ENCODE measurements around the gene ZNF385C.
"Not testable (repeated sequence)": the region's sequence is repeated elsewhere in the genome, so short reads cannot be mapped to it uniquely, and the experiment has no call there.

ZNF385C gene

DNA sequence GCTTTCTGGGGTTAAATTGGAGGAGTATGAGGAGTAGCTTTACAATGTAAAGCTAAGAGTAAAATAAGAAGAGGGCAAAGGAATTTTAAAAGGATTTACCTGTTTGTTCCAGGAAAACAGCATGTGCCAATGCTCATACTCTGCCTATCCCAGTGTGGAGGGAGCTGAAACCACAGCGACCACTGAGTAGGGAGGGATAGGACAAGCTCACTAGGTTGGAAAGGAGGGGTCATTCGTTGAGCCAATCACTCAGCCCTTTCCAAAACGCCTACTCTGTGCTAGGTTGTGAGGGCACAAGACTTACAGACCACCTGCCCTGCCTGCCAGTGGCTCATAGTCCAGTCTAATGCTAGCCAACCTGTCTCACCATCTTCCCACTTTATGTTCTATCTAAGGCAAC, 79.9 kb downstream of the ZNF385C start:
- POLR2A ChIA-PET: interaction anchor here (0.5 to 1.4 kb wide), 6 partner anchors 10 to 560 kb away, joined by 3 to 5 read pairs (median 3); no protein-coding TSS in a partner anchor
- no peak for DNase-seq
- CTCF ChIA-PET: interaction anchor here (0.6 to 17.9 kb wide), 17 partner anchors 8 to 278 kb away, joined by 3 to 381 read pairs (median 4); partner anchors contain the start of genes DHX58, KAT2A and ZNF385C
- Histone ChIP-seq H3K4me1 (ENCODE audit: control extremely low read depth in 1 of 4, control insufficient read depth in 4 of 4, insufficient read depth in 4 of 4, low read length in 3 of 4) (peaks cover 18 to 43% (median 33%) of the 10 kb centered on the region in 4 experiments), H3K4me3 (ENCODE audit: control insufficient read depth in 1 of 7, extremely low read depth in 1 of 7, insufficient read depth in 4 of 7, low read depth in 2 of 7, low read length in 6 of 7) (peak overlapping the region in 6 of 7 experiments; percentile 87 to 99 (median 97)), H3K9me3 (ENCODE audit: control extremely low read depth in 1 of 5, control insufficient read depth in 4 of 5, insufficient read depth in 2 of 5, low read depth in 1 of 5, low read length in 4 of 5) (no peaks in the 10 kb centered on the region), H3K27ac (ENCODE audit: insufficient read depth in 1 of 2, low read depth in 1 of 2, low read length in 2 of 2, poor library complexity in 1 of 2, severe bottlenecking in 2 of 2) (peak overlapping the region in 1 of 2 experiments; percentile 98), H3K27me3 (replicated peaks in 2 of 5; ENCODE audit: control insufficient read depth in 4 of 5, insufficient read depth in 5 of 5, low read length in 4 of 5) (no peaks in the 10 kb centered on the region), H3K36me3 (ENCODE audit: control insufficient read depth in 4 of 4, insufficient read depth in 4 of 4, low read length in 3 of 4) (peaks cover 3 to 18% (median 10%) of the 10 kb centered on the region in 4 experiments)
- WGBS (ENCODE audit: insufficient coverage): 53% methylated on average over 2 of the region's 3 CpGs

DNA sequence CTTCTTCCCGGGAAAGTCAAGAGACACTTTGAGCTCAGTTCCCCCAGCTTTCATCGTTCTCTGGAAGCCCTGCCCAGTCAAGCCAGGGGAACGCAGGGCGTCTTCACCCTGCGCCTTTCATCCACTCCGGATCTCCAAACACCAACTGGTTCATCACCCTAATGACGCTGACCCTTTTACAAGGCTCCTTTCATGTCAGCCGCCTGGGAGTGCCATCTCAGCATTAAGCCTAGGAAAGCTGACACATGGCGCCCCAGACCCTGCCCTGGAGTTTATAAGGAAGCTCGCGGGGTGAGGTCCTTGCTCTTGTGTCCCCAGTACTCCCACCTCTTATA, 80.4 kb downstream of the ZNF385C start:
- peak in 2 of 3 donors; percentile 67 to 78 for DNase-seq
- Histone ChIP-seq H3K36me3 (ENCODE audit: control insufficient read depth in 4 of 4, insufficient read depth in 4 of 4, low read length in 3 of 4) (peaks cover 3 to 18% (median 8%) of the 10 kb centered on the region in 4 experiments), H3K4me3 (ENCODE audit: control insufficient read depth in 1 of 7, extremely low read depth in 1 of 7, insufficient read depth in 4 of 7, low read depth in 2 of 7, low read length in 6 of 7) (peak overlapping the region; percentile 87 to 99 (median 96)), H3K27me3 (replicated peaks in 2 of 5; ENCODE audit: control insufficient read depth in 4 of 5, insufficient read depth in 5 of 5, low read length in 4 of 5) (no peaks in the 10 kb centered on the region), H3K4me1 (ENCODE audit: control extremely low read depth in 1 of 4, control insufficient read depth in 4 of 4, insufficient read depth in 4 of 4, low read length in 3 of 4) (peaks cover 18 to 43% (median 33%) of the 10 kb centered on the region in 4 experiments), H3K27ac (ENCODE audit: insufficient read depth in 1 of 2, low read depth in 1 of 2, low read length in 2 of 2, poor library complexity in 1 of 2, severe bottlenecking in 2 of 2) (peak overlapping the region; percentile 97 to 98), H3K9me3 (ENCODE audit: control extremely low read depth in 1 of 5, control insufficient read depth in 4 of 5, insufficient read depth in 2 of 5, low read depth in 1 of 5, low read length in 4 of 5) (no peaks in the 10 kb centered on the region)
- CTCF ChIA-PET: interaction anchor here (0.8 to 17.9 kb wide), 17 partner anchors 8 to 93 kb away, joined by 3 to 381 read pairs (median 4); partner anchors contain the start of genes DHX58, KAT2A and ZNF385C
- POLR2A ChIA-PET: interaction anchor here (0.5 to 1.4 kb wide), 6 partner anchors 8 to 203 kb away, joined by 3 to 5 read pairs (median 3); no protein-coding TSS in a partner anchor
- 4% methylated on average over 9 of the region's 11 CpGs for WGBS (ENCODE audit: insufficient coverage)

DNA sequence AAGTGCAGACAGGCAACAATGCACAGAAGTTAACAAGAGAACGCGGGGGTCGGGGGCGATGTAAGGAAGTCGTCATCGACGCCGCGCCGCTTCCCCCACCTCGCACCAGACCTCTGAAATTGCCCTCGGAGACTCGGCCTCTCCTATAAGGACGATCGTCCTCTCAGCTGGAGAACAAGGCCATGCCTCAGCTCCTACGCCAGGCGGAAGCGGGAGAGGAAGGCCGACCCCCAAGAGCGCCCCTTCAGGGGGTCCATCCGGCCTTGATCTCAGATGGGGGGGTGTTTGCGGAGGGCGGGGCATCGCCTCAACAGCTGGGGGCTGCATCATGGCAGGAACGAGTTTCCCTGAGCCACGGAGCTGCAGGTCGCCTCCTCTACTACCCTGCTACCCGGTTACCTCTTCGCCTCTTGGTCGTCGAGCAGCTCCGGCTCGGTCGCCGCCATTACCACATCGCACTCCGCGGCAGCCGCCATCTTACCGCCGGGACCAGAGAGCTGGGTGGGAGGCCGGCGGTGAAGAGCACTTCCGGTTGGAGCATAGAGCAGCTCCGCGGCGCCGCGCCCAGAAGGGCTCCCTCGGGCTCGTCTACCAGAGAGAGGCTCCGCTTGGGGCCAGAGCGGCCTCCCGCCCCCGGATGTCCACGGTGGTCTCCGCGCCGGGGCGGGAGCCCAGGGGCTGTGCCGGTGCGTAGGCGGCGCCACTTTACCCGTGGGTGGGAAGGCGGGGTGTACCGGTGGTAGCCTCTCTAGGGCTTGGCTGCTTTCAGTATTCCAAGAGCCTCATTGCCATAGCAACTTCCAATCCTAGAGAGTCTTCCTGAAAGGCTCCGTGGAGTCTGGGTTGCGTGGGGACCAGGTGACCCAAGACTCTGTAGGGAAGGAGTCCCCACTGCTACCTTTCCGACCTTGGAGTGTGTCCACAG, 81.1 kb downstream of the ZNF385C start, which contains the start of gene DNAJC7:
Gene DNAJC7 (minus strand): TSS at position 499 of the 925 bp plus-strand sequence. CDS start 23 bp downstream, at position 476.
- peak; percentile 93 to 95 (median 94) for DNase-seq
- Histone ChIP-seq H3K27me3 (replicated peaks in 2 of 5; ENCODE audit: control insufficient read depth in 4 of 5, insufficient read depth in 5 of 5, low read length in 4 of 5) (no peaks in the 10 kb centered on the region), H3K4me3 (ENCODE audit: control insufficient read depth in 1 of 7, extremely low read depth in 1 of 7, insufficient read depth in 4 of 7, low read depth in 2 of 7, low read length in 6 of 7) (peak within 1 kb of the TSS; percentile 87 to 99 (median 96)), H3K4me1 (ENCODE audit: control extremely low read depth in 1 of 4, control insufficient read depth in 4 of 4, insufficient read depth in 4 of 4, low read length in 3 of 4) (peaks cover 18 to 43% (median 33%) of the 10 kb centered on the region in 4 experiments), H3K36me3 (ENCODE audit: control insufficient read depth in 4 of 4, insufficient read depth in 4 of 4, low read length in 3 of 4) (peaks cover 0 to 15% (median 2%) of the 10 kb centered on the region in 4 experiments), H3K9me3 (ENCODE audit: control extremely low read depth in 1 of 5, control insufficient read depth in 4 of 5, insufficient read depth in 2 of 5, low read depth in 1 of 5, low read length in 4 of 5) (no peaks in the 10 kb centered on the region), H3K27ac (ENCODE audit: insufficient read depth in 1 of 2, low read depth in 1 of 2, low read length in 2 of 2, poor library complexity in 1 of 2, severe bottlenecking in 2 of 2) (peak within 1 kb of the TSS; percentile 97 to 98)
- 0% methylated on average over 54 of the region's 70 CpGs for WGBS (ENCODE audit: insufficient coverage)
- CTCF ChIA-PET: interaction anchor here (0.8 to 17.9 kb wide), 15 partner anchors 8 to 181 kb away, joined by 3 to 381 read pairs (median 4); partner anchors contain the start of genes DHX58, KAT2A and ZNF385C
- POLR2A ChIA-PET: interaction anchor here (0.5 to 1.4 kb wide), 9 partner anchors 9 to 1700 kb away, joined by 3 to 5 read pairs (median 3); no protein-coding TSS in a partner anchor

DNA sequence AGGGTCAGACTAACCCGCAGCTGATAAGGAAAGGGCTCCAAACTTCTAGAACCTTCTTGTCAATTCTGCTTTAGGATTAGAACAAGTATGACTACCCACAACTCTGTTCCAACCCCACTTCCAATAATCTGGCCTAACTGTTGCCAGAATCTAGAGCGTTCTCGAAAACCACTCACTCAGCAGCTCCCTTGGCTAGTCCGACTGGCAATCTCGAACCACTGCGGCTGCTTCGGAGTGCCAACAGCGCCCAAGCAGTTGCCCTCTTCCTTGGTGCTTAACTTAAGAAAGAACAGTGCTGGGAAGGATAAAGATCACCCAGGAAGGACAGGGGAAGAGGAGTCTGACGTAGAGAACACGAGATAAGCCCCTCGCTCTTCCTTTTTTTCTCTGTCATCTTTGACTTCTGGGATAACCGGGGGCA, 81.9 kb downstream of the ZNF385C start:
- Histone ChIP-seq H3K27me3 (replicated peaks in 2 of 5; ENCODE audit: control insufficient read depth in 4 of 5, insufficient read depth in 5 of 5, low read length in 4 of 5) (no peaks in the 10 kb centered on the region), H3K4me1 (ENCODE audit: control extremely low read depth in 1 of 4, control insufficient read depth in 4 of 4, insufficient read depth in 4 of 4, low read length in 3 of 4) (peaks cover 18 to 42% (median 33%) of the 10 kb centered on the region in 4 experiments), H3K27ac (ENCODE audit: insufficient read depth in 1 of 2, low read depth in 1 of 2, low read length in 2 of 2, poor library complexity in 1 of 2, severe bottlenecking in 2 of 2) (peak overlapping the region; percentile 97 to 98), H3K9me3 (ENCODE audit: control extremely low read depth in 1 of 5, control insufficient read depth in 4 of 5, insufficient read depth in 2 of 5, low read depth in 1 of 5, low read length in 4 of 5) (no peaks in the 10 kb centered on the region), H3K4me3 (ENCODE audit: control insufficient read depth in 1 of 7, extremely low read depth in 1 of 7, insufficient read depth in 4 of 7, low read depth in 2 of 7, low read length in 6 of 7) (peak overlapping the region; percentile 87 to 99 (median 96)), H3K36me3 (ENCODE audit: control insufficient read depth in 4 of 4, insufficient read depth in 4 of 4, low read length in 3 of 4) (peaks cover 0 to 14% (median 0%) of the 10 kb centered on the region in 4 experiments)
- DNase-seq: peak; percentile 14 to 41 (median 22)
- ChIA-PET POLR2A (interaction anchor here (0.6 to 1.3 kb wide), 2 partner anchors 43 to 1699 kb away, joined by 3 to 4 read pairs; no protein-coding TSS in a partner anchor), CTCF (interaction anchor here (0.9 to 17.9 kb wide), 6 partner anchors 10 to 182 kb away, joined by 3 to 381 read pairs (median 3); partner anchors contain the start of genes DHX58 and KAT2A)
- 9% methylated on average over 11 of the region's 12 CpGs for WGBS (ENCODE audit: insufficient coverage)

GRCh38 chr17:42013740-42014139, 84.5 kb downstream of the ZNF385C start:
- H3K27ac ChIP-seq (ENCODE audit: insufficient read depth in 1 of 2, low read depth in 1 of 2, low read length in 2 of 2, poor library complexity in 1 of 2, severe bottlenecking in 2 of 2); H3K9me3 ChIP-seq (ENCODE audit: control extremely low read depth in 1 of 5, control insufficient read depth in 4 of 5, insufficient read depth in 2 of 5, low read depth in 1 of 5, low read length in 4 of 5); H3K4me3 ChIP-seq (ENCODE audit: control insufficient read depth in 1 of 7, extremely low read depth in 1 of 7, insufficient read depth in 4 of 7, low read depth in 2 of 7, low read length in 6 of 7); H3K27me3 ChIP-seq (replicated peaks in 2 of 5; ENCODE audit: control insufficient read depth in 4 of 5, insufficient read depth in 5 of 5, low read length in 4 of 5); DNase-seq: not testable (repeated sequence)
- WGBS (ENCODE audit: insufficient coverage): 100% methylated on average over 2 of the region's 12 CpGs
- Histone ChIP-seq H3K4me1 (ENCODE audit: control extremely low read depth in 1 of 4, control insufficient read depth in 4 of 4, insufficient read depth in 4 of 4, low read length in 3 of 4) (peaks cover 9 to 34% (median 24%) of the 10 kb centered on the region in 4 experiments), H3K36me3 (ENCODE audit: control insufficient read depth in 4 of 4, insufficient read depth in 4 of 4, low read length in 3 of 4) (peaks cover 0 to 24% (median 2%) of the 10 kb centered on the region in 4 experiments)
- POLR2A ChIA-PET: interaction anchor here (0.6 kb wide), 1 partner anchor 234 kb away, joined by 3 read pairs; no protein-coding TSS in a partner anchor
- CTCF ChIA-PET: interaction anchor here (0.8 to 2.2 kb wide), 2 partner anchors 9 to 11 kb away, joined by 3 to 8 read pairs; no protein-coding TSS in a partner anchor

DNA sequence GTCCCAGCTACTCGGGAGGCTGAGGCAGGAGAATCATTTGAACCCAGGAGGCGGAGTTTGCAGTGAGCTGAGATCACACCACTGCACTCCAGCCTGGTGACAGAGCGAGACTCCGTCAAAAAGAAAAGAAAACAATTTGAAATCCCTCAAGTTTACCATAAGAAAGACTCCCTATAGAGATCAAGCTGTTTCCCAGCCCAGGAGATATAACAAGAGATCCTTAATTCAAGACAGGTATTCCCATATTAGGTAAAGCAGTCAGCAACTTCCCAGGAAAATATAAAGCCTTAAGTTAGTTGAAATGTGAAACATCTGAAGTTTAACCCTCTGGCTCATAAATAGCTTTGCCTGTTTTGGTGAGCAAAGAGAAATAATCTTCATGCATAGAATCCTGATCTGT, 85.9 kb downstream of the ZNF385C start:
- Histone ChIP-seq H3K4me1 (ENCODE audit: control extremely low read depth in 1 of 4, control insufficient read depth in 4 of 4, insufficient read depth in 4 of 4, low read length in 3 of 4) (peaks cover 5 to 24% (median 15%) of the 10 kb centered on the region in 4 experiments), H3K36me3 (ENCODE audit: control insufficient read depth in 4 of 4, insufficient read depth in 4 of 4, low read length in 3 of 4) (peaks cover 0 to 25% (median 3%) of the 10 kb centered on the region in 4 experiments)
- WGBS (ENCODE audit: insufficient coverage): 100% methylated on average over 1 of the region's 4 CpGs
- CTCF ChIA-PET: interaction anchor here (0.7 to 2.2 kb wide), 6 partner anchors 11 to 176 kb away, joined by 3 to 8 read pairs (median 4); no protein-coding TSS in a partner anchor
- H3K4me3 ChIP-seq (ENCODE audit: control insufficient read depth in 1 of 7, extremely low read depth in 1 of 7, insufficient read depth in 4 of 7, low read depth in 2 of 7, low read length in 6 of 7); H3K9me3 ChIP-seq (ENCODE audit: control extremely low read depth in 1 of 5, control insufficient read depth in 4 of 5, insufficient read depth in 2 of 5, low read depth in 1 of 5, low read length in 4 of 5); DNase-seq; H3K27ac ChIP-seq (ENCODE audit: insufficient read depth in 1 of 2, low read depth in 1 of 2, low read length in 2 of 2, poor library complexity in 1 of 2, severe bottlenecking in 2 of 2); H3K27me3 ChIP-seq (replicated peaks in 2 of 5; ENCODE audit: control insufficient read depth in 4 of 5, insufficient read depth in 5 of 5, low read length in 4 of 5); POLR2A ChIA-PET: not testable (repeated sequence)

All from common myeloid progenitor, CD34-positive (primary cell).